HG02763 (cell line): ENCODE results near the gene NT5DC2.

Experiments used
- ATAC-seq: cut with Tn5 transposase; IDR thresholded peaks from one replicate; pipeline ENCODE4 v1.9.1; 2021; ENCODE audit warnings: mild to moderate bottlenecking, moderate library complexity; ENCODE audit not compliant: unreplicated experiment

The NT5DC2 gene

GRCh38 chr3:52490035-52490938 is 43.4 kb downstream of the NT5DC2 start:
- ATAC-seq: no peak

GRCh38 chr3:52489453-52489852 is 44.2 kb downstream of the NT5DC2 start:
- ATAC-seq: no peak

- ATAC-seq: no peak
Observed at GRCh38 chr3:52488746-52489145, 44.9 kb downstream of the NT5DC2 start.

- no peak for ATAC-seq
Observed at GRCh38 chr3:52487788-52488691, 45.6 kb downstream of the NT5DC2 start.

- no peak for ATAC-seq
Observed at GRCh38 chr3:52487050-52487787, 46.4 kb downstream of the NT5DC2 start.

- no peak for ATAC-seq
Observed at GRCh38 chr3:52484680-52485461, 48.8 kb downstream of the NT5DC2 start.

- no peak for ATAC-seq
Observed at GRCh38 chr3:52483577-52484381, 49.9 kb downstream of the NT5DC2 start.

- ATAC-seq: no peak
Observed at GRCh38 chr3:52483081-52483480, 50.6 kb downstream of the NT5DC2 start.

GRCh38 chr3:52481819-52482521 is 51.7 kb downstream of the NT5DC2 start:
- ATAC-seq: no peak

GRCh38 chr3:52480768-52481715 is 52.6 kb downstream of the NT5DC2 start:
- no peak for ATAC-seq

- ATAC-seq: no peak
Observed at GRCh38 chr3:52479877-52480575, 53.6 kb downstream of the NT5DC2 start.

GRCh38 chr3:52479037-52479876 is 54.4 kb downstream of the NT5DC2 start:
- ATAC-seq: no peak

- no peak for ATAC-seq
Observed at GRCh38 chr3:52477796-52478095, 55.9 kb downstream of the NT5DC2 start.

- no peak for ATAC-seq
Observed at GRCh38 chr3:52477076-52477795, 56.4 kb downstream of the NT5DC2 start.
